H1 (cell line): ENCODE data around the gene ZNF337. TPM values are rescaled to one million over a fixed set of nuclear protein-coding genes. Genes with fewer than 3 reads are reported as not detected.

Experiments used
- BRCA1 ChIP-seq: IDR thresholded peaks from 2 replicates; pipeline ENCODE4 v1.6.1; 2012; ENCODE audit warnings: low read depth, low read length, improper control_type of control experiment
- KDM5A ChIP-seq: fragments of 200-600 bp; IDR thresholded peaks from 2 replicates; pipeline ENCODE4 v1.7.1; 2012; ENCODE audit warnings: mild to moderate bottlenecking, low read length, inconsistent platforms, mixed read lengths
- NANOG ChIP-seq: IDR thresholded peaks from 2 replicates; pipeline ENCODE4 v1.6.1; 2011; ENCODE audit warnings: low read length, low read depth, mild to moderate bottlenecking, inconsistent platforms; ENCODE audit not compliant: insufficient read depth, poor library complexity, severe bottlenecking
- RBBP5 ChIP-seq: IDR thresholded peaks from 2 replicates; pipeline ENCODE4 v1.7.1; 2012; ENCODE audit warnings: low read depth, mild to moderate bottlenecking, inconsistent platforms, low read length, moderate library complexity, borderline replicate concordance
- polyA plus RNA-seq, 7 experiments: library from polyadenylated mRNA; depleted of rRNA in 3 of 7; stranded (reverse) in 5 of 7; unstranded in 2 of 7; fragments of >200 nt in 5 of 7; fragments of 200-250 nt in 2 of 7; gene quantifications; 1 replicate in 5 of 7; 2 replicates in 1 of 7; 4 replicates in 1 of 7; pipeline versions ENCODE4 v1.2.1 to v1.2.3, GENCODE V29; 2011 to 2013; ENCODE audit warnings: missing spikeins in 2 of 7, mixed read lengths in 2 of 7
- total RNA-seq: library from RNA; stranded (reverse); fragmentation: NEBNext Ultra II Directional; extraction: Animal tissue kit (Norgen Biotek cat#: 25700); gene quantifications from 2 replicates; pipeline ENCODE4 v1.2.1, GENCODE V29; 2021
- TF ChIP-seq, protein P1 (sequence below): IDR thresholded peaks from 2 replicates; pipeline ENCODE4 v1.6.1; 2012; ENCODE audit warnings: inconsistent platforms

ZNF337 gene
- total and polyA plus RNA-seq, 2 of the 8 experiments (the other 6 are each of a cell fraction or from before 2014, with no cell fraction given): 2.8 to 6.6 TPM

GRCh38 chr20:25738198-25738597 is 41.5 kb upstream of the ZNF337 start (continued):
- TF ChIP-seq, protein P1, sequence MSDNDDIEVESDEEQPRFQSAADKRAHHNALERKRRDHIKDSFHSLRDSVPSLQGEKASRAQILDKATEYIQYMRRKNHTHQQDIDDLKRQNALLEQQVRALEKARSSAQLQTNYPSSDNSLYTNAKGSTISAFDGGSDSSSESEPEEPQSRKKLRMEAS: no peak
- TF ChIP-seq BRCA1: no peak
- no peak for TF ChIP-seq NANOG
- TF ChIP-seq RBBP5: no peak
- no peak for TF ChIP-seq KDM5A
- TF ChIP-seq, all 59 proteins: peak for 0
